ACHN (cell line): ENCODE measurements around the gene RHOH.
"Not testable (repeated sequence)": the region's sequence is repeated elsewhere in the genome, so short reads cannot be mapped to it uniquely, and the experiment has no call there.

Experiments
- DNase-seq: peaks from one replicate; pipeline ENCODE4 v3.0.0-alpha.2; 2015
- in situ Hi-C: cut with HindIII; loops from 2 replicates; pipeline ENCODE4 v1.10.0; 2017; ENCODE audit warnings: low sequenced_read_pairs, low pct_ligation_motif_present, low pct_unique_long_range_greater_than_20kb

RHOH gene

GRCh38 chr4:40280586-40280985 lies 83.8 kb downstream of the RHOH start:
- DNase-seq = no peak
- in situ Hi-C loops = no loop called here

GRCh38 chr4:40281099-40281498 lies 84.3 kb downstream of the RHOH start:
- in situ Hi-C loops = no loop called here
- DNase-seq = no peak

DNA sequence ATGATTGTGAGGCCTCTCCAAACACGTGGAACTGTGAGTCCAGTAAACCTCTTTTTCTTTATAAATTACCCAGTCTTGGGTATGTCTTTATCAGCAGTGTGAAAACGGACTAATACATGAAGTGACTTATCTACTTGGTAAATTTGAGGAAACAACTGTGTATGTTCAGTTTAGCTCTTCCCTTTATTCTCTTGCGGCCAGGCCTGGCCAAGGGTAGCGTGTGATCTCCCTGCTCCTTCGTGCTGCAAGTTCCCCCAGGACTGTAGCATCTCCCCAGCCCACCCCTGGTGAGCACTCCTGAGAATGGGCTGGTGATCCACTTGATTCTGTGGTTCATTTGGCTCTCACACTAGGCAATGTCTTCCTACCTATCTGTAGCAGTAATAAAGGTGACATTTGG lies 85.1 kb downstream of the RHOH start:
- no peak for DNase-seq
- in situ Hi-C loops = no loop called here

- DNase-seq, in situ Hi-C loops: not testable (repeated sequence)
Measured at GRCh38 chr4:40282857-40283256, 86.0 kb downstream of the RHOH start.

- in situ Hi-C loops = no loop called here
- DNase-seq = no peak
Measured at GRCh38 chr4:40283413-40283812, 86.6 kb downstream of the RHOH start.

DNA sequence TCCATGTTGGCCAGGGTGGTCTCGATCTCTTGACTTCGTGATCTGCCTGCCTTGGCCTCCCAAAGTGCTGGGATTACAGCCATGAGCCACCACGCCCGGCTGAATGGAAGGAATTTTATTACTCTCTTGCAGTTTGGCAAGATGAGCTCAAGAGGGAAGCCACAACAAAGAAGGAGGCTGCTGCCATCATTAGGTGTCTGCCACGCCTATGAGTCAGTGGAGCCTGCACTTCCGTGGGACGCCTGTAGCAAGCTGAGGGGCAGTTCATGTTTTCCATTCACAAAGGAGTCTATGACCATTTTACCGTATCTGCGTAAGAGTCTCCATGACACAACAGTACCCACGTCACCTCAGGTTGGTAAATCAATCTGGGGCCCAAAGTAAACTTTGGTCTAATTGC lies 87.1 kb downstream of the RHOH start:
- in situ Hi-C loops = no loop called here
- peak; percentile 81 for DNase-seq

DNA sequence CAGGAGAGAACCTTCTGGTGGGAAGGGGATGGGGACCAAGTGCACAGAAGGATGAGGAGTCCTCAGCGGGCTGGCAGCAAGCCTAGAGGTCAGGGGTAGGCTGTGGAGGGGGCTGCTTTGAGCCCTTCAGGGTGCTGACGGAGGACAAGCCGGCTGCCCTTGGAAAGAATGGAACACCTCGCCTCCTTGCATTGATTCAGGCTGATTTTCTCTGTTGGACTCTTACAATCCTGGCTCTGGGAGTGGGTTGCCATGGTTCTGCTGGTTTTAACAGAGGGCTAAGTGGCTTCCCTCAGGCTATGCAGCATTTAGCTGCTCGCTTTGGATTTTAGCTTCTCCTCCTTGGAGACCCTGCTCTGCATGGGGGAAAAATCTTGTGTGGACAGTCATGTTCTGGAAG lies 88.9 kb downstream of the RHOH start:
- no peak for DNase-seq
- in situ Hi-C loops = no loop called here

DNA sequence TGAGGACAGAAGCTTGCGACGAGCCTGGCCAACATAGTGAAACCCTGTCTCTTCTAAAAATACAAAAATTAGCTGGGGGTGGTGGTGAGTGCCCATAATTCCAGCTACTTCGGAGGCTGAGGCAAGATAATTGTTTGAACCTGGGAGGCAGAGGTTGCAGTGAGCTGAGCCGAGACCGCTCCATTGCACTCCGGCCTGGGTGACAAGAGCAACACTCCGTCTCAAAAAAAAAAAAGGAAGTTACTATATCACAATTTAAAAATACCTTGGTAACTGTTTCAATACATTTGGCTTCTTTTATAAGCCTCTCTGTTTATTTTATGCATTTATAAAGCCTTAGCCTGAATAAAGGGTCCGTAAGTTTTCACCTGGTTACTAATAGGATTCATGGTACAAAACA lies 91.7 kb downstream of the RHOH start:
- no peak for DNase-seq
- in situ Hi-C loops = no loop called here

GRCh38 chr4:40289366-40290188 lies 92.7 kb downstream of the RHOH start:
- no peak for DNase-seq
- in situ Hi-C loops = no loop called here

DNA sequence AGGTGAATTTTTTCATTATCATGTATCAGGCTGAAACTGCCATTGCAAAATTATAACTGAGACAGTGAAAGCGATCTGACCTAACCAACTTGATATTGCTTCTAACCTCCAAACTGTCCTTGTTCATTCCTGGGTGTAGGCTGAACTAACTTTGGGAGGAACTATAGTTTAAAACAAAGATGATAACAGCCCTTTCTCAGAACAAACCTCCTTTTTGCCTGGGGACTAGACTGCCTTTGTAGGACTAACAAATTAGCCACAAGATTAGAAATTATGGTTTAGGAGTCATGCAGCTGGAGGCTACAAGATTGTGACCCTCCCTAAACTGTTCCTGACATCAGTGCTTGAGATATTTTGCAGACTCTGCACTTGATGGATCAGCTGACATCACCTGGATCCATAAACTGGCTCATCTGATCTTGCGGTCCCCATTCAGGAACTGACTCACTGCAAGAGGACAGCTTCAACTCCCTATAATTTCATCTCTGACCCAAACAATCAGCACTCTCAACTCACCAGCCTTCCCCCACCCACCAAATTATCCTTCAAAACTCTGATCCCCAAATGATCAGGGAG lies 93.9 kb downstream of the RHOH start:
- DNase-seq, in situ Hi-C loops: not testable (repeated sequence)

DNA sequence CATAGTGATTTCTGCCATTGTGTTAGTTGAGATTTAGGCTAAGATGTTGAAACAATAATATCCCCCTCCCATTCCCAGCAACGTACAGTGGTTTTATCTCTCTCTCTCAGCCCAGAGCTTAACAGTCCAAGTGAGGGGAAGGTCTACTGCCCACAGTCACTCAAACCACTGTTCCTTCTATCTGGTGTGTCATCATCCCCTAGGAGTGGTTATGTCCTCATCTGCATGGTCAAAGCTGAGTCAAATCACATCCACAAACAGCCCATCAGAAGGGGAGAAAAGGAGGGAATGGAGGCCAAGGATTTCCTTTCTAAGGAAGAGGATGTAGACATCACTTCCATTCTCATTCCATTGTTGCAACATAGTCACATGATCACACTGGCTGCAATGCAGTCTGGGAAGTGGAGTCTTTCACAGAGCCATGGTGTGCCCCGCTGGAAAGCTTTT lies 95.5 kb downstream of the RHOH start:
- in situ Hi-C loops = no loop called here
- DNase-seq = no peak

DNA sequence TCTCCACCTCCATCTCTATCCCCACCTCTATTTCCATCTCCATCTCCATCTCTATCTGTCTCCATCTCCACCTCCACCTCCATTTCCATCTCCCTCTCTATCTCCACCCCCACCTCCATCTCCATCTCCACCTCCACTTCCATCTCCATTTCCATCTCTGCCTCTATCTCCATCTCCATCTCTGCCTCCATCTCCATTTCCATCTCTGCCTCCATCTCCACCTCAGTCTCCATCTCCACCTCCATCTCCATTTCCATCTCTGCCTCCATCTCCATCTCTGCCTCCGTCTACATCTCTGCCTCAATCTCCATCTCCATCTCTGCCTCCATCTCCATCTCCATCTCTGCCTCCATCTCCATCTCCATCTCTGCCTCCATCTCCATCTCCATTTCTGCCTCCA lies 97.5 kb downstream of the RHOH start:
- in situ Hi-C loops = no loop called here

DNA sequence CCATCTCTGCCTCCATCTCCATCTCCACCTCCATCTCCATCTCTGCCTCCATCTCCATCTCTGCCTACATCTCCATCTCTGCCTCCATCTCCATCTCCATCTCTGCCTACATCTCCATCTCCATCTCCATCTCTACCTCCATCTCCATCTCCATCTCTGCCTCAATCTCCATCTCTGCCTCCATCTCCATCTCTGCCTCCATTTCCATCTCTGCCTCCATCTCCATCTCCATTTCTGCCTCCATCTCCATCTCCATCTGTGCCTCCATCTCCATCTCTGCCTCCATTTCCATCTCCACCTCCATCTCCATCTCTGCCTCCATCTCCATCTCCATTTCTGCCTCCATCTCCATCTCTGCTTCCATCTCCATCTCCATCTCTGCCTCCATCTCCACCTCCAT lies 98.2 kb downstream of the RHOH start:
- DNase-seq, in situ Hi-C loops: not testable (repeated sequence)

More for the DNA sequence above, 97.5 kb downstream of the RHOH start:
- DNase-seq = no peak

- no peak for DNase-seq
Measured at GRCh38 chr4:40295572-40295971, 98.7 kb downstream of the RHOH start.

More at GRCh38 chr4:40295572-40295971, 98.7 kb downstream of the RHOH start:
- in situ Hi-C loops = no loop called here
